ENCODE measurements around the gene LIPC.

GRCh38 chr15:58537033-58537432, 105.2 kb downstream of the LIPC start:
- TF ChIP-seq CTCF (IDR thresholded peaks at IDR 0.05 in 2 of 3, conservative IDR thresholded peaks at IDR 0.05 in 1 of 3; ENCODE audit: control insufficient read depth in 2 of 3, extremely low read depth in 1 of 3, insufficient read depth in 1 of 3, low read depth in 3 of 3, low read length in 3 of 3) (no peak), POLR2AphosphoS2 (IDR thresholded peaks at IDR 0.05; ENCODE audit: low read depth, low read length) (no peak), SUZ12 (IDR thresholded peaks at IDR 0.05; ENCODE audit: unreplicated experiment) (no peak), SMARCA5 (IDR thresholded peaks at IDR 0.05) (no peak), ZNF687 (IDR thresholded peaks at IDR 0.05) (no peak), CEBPZ (IDR thresholded peaks at IDR 0.05; ENCODE audit: low read depth, low read length) (no peak)

All from GM12878 (cell line).